CD4-positive, alpha-beta memory T cell (primary cell): ENCODE measurements around the gene AKAP8. TPM values are rescaled to one million over a fixed set of nuclear protein-coding genes. Genes with fewer than 3 reads are reported as not detected.
A peak's percentile ranks its signal among the peaks of the same experiment; 100 is the strongest.
"Not testable (repeated sequence)": the region's sequence is repeated elsewhere in the genome, so short reads cannot be mapped to it uniquely, and the experiment has no call there.

Experiments used
- CTCF ChIA-PET: fragments of 350-600 bp; sonication (Branson Sonifier 250); formaldehyde crosslinking; loops from one replicate; lab custom pipeline; 2021; ENCODE audit warnings: inconsistent platforms; ENCODE audit not compliant: partially characterized antibody; lab: Charles Lee
- POLR2A ChIA-PET: fragments of 350-600 bp; sonication (Branson Sonifier 250); formaldehyde crosslinking; loops from one replicate; lab custom pipeline; 2021; ENCODE audit not compliant: partially characterized antibody; lab: Charles Lee
- DNase-seq, 5 donors: peaks; one replicate each; pipeline versions ENCODE4 v3.0.0 to v3.0.0-alpha.2; 2020 to 2022; ENCODE audit warnings: mixed read lengths in 1 of 5
- H3K27ac ChIP-seq: one replicate; pipeline ENCODE4 v1.7.0; 2013; ENCODE audit warnings: low read depth, low read length
- H3K27me3 ChIP-seq: 2 replicates; pipeline ENCODE4 v1.7.0; 2013; ENCODE audit warnings: mild to moderate bottlenecking, low read length, moderate library complexity; ENCODE audit not compliant: insufficient read depth
- H3K36me3 ChIP-seq: 2 replicates; pipeline ENCODE4 v1.7.0; 2013; ENCODE audit warnings: mild to moderate bottlenecking, low read length, moderate library complexity; ENCODE audit not compliant: insufficient read depth
- H3K4me1 ChIP-seq: 2 replicates; pipeline ENCODE4 v1.7.0; 2013; ENCODE audit warnings: mild to moderate bottlenecking, low read length, moderate library complexity; ENCODE audit not compliant: insufficient read depth
- H3K4me3 ChIP-seq, 2 donors: one replicate each; pipeline ENCODE4 v1.7.0; 2013; ENCODE audit warnings: low read length in 2 of 2, mild to moderate bottlenecking in 1 of 2
- H3K9me3 ChIP-seq, 2 donors: one replicate each; pipeline ENCODE4 v1.7.0; 2013; ENCODE audit warnings: low read length in 2 of 2, control low read depth in 1 of 2; ENCODE audit not compliant: control insufficient read depth in 1 of 2
- H3K27ac Mint-ChIP-seq, 7 donors: one replicate each; pipeline ENCODE4 v1.8.0; 2020 to 2021; ENCODE audit warnings: mixed read lengths in 7 of 7, mild to moderate bottlenecking in 6 of 7, inconsistent platforms in 3 of 7, moderate library complexity in 3 of 7
- H3K27me3 Mint-ChIP-seq, 2 donors: one replicate each; pipeline ENCODE4 v1.8.0; 2020 to 2021; ENCODE audit warnings: mixed read lengths in 2 of 2
- H3K36me3 Mint-ChIP-seq, 2 donors: one replicate each; pipeline ENCODE4 v1.8.0; 2020 to 2021; ENCODE audit warnings: mixed read lengths in 2 of 2, inconsistent platforms in 1 of 2, mild to moderate bottlenecking in 1 of 2
- H3K4me1 Mint-ChIP-seq, 4 donors: one replicate each; pipeline ENCODE4 v1.8.0; 2020 to 2021; ENCODE audit warnings: mixed read lengths in 4 of 4, mild to moderate bottlenecking in 1 of 4
- H3K4me3 Mint-ChIP-seq, 8 donors: one replicate each; pipeline ENCODE4 v1.8.0; 2020 to 2021; ENCODE audit warnings: mixed read lengths in 8 of 8, mild to moderate bottlenecking in 7 of 8, moderate library complexity in 6 of 8, inconsistent platforms in 3 of 8
- H3K9me3 Mint-ChIP-seq, 8 donors: one replicate each; pipeline ENCODE4 v1.8.0; 2020 to 2021; ENCODE audit warnings: mixed read lengths in 8 of 8, mild to moderate bottlenecking in 5 of 8, inconsistent platforms in 3 of 8, moderate library complexity in 1 of 8
- intact Hi-C: fragments of 100-400 bp; cut with micrococcal nuclease; formaldehyde crosslinking; loops from one replicate; pipeline ENCODE4 v1.15.1; 2023
- polyA plus RNA-seq, 2 donors: library from polyadenylated mRNA; unstranded; fragments of 300-500 nt; fragmentation: Illumina TruSeq; gene quantifications; one replicate each; pipeline ENCODE4 v1.2.3, GENCODE V29; 2021
- total RNA-seq, 2 experiments: library from RNA; stranded (reverse); gene quantifications; one replicate each; pipeline ENCODE4 v1.2.3, GENCODE V29; 2021

Gene AKAP8
- total and polyA plus RNA-seq, 4 experiments from 2014 or later, result 10.8 to 71.5 (median 46.7) TPM

DNA sequence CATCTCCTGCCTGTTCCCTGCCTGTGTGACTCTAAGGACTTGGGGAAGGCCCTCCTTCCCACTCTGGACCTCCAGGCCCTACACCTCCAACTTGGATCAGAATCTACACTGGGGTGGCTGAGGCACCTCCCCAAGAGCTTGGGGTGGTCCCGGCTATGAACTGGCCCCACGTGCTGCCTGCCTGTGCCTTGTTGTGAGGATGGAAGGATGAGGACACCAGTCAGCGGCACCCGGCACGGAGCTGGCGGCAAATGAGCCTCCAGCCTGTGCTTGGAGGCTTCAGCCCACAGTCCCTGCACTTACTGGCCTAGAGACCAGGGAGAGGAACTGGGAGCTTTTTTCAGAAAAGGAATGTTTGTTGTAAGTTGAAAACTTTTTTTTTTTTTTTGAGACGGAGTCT, 8.5 kb downstream of the AKAP8 start:
- H3K27me3 Mint-ChIP-seq, result no peaks in the 10 kb centered on the region
- Histone ChIP-seq H3K27ac (no peak overlapping the region), H3K4me3 (no peak overlapping the region), H3K4me1 (peaks cover 13% of the 10 kb centered on the region), H3K27me3 (no peaks in the 10 kb centered on the region), H3K9me3 (no peaks in the 10 kb centered on the region), H3K36me3 (peaks cover 62% of the 10 kb centered on the region)
- H3K4me3 Mint-ChIP-seq, result no peak overlapping the region
- CTCF ChIA-PET, result interaction anchor here (1.3 kb wide), 1 partner anchor 35 kb away, joined by 4 read pairs; no protein-coding TSS in a partner anchor
- H3K9me3 Mint-ChIP-seq, result peaks cover 0 to 1% (median 0%) of the 10 kb centered on the region in 8 donors
- intact Hi-C loops, result no loop called here
- POLR2A ChIA-PET, result interaction anchor here (0.7 to 2.0 kb wide), 2 partner anchors 8 to 48 kb away, joined by 3 to 8 read pairs; partner anchors contain the start of gene AKAP8
- no peak overlapping the region for H3K27ac Mint-ChIP-seq
- peaks cover 5 to 22% (median 8%) of the 10 kb centered on the region in 4 donors for H3K4me1 Mint-ChIP-seq
- H3K36me3 Mint-ChIP-seq, result peaks cover 20 to 60% of the 10 kb centered on the region in 2 donors
- DNase-seq, result no peak

DNA sequence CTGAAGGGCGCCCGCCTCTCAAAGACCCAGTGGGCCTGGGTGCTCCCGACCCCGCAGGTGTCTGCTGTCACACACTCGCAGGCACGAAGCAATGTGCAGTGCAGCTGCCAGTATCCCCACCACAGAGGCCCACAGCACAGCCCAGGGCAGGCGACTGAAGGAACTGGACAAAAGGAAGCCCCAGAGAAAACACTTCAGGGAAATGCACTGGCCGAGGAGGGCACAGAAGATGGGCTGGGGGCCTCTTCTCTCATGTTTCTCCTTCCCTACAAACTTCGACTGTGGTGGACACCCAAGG, 10.0 kb downstream of the AKAP8 start:
- H3K9me3 Mint-ChIP-seq, result peaks cover 0 to 4% (median 0%) of the 10 kb centered on the region in 8 donors
- no peaks in the 10 kb centered on the region for H3K27me3 Mint-ChIP-seq
- H3K27me3 ChIP-seq, result no peaks in the 10 kb centered on the region
- DNase-seq, result no peak
- H3K36me3 ChIP-seq, result peaks cover 75% of the 10 kb centered on the region
- no peak overlapping the region for H3K27ac ChIP-seq
- no peak overlapping the region for H3K4me3 ChIP-seq
- H3K4me1 Mint-ChIP-seq, result peaks cover 2 to 13% (median 6%) of the 10 kb centered on the region in 4 donors
- no peaks in the 10 kb centered on the region for H3K9me3 ChIP-seq
- H3K36me3 Mint-ChIP-seq, result peaks cover 20 to 65% of the 10 kb centered on the region in 2 donors
- ChIA-PET CTCF (no interaction called here), POLR2A (no interaction called here)
- no peaks in the 10 kb centered on the region for H3K4me1 ChIP-seq
- H3K4me3 Mint-ChIP-seq, result no peak overlapping the region
- intact Hi-C loops, result no loop called here
- H3K27ac Mint-ChIP-seq, result no peak overlapping the region

DNA sequence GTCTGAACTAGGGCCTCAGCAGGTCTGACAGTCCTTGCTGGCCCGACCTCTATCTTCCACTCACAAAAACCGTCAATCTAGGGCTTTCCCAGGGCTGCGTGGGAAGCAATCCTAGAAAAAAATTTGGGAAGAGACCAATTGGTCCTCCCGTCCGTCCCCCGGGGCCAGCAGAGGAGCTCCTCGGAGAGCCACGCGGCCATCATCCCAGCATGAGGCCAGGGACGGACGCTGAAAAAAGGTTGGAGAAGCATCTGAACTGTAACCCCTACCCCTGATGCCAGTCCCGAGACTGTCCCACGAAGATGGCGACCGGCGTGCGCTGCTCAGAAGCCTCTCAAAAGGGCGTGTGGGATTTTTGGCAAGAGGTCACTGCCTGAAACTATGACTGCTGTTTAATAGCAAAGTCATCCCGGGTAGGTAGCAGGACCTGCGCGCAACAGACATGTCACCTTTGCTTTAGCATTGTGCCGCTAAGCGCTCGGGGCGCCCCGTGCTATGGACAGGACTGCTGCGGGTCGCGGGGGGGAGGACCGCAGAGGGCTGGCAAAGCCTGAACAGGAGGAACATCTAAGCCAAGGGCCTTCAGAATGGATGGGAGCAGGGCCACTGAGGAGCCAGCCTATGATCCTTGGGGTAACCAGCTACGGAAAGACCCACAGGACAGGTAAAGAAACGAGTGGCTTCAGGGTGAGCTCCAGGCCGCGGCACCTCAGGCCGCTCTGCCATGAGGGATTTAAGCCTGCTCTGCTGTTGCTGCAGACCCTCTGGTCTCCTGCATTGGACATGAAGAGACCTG, 10.6 kb downstream of the AKAP8 start:
- Histone ChIP-seq H3K4me3 (no peak overlapping the region), H3K27ac (no peak overlapping the region), H3K9me3 (no peaks in the 10 kb centered on the region), H3K4me1 (no peaks in the 10 kb centered on the region), H3K27me3 (no peaks in the 10 kb centered on the region), H3K36me3 (peaks cover 75% of the 10 kb centered on the region)
- POLR2A ChIA-PET, result no interaction called here
- Mint-ChIP-seq H3K27me3 (no peaks in the 10 kb centered on the region), H3K27ac (peak overlapping the region in 1 of 7 donors; percentile 25), H3K4me1 (peaks cover 2 to 10% (median 5%) of the 10 kb centered on the region in 4 donors), H3K9me3 (peaks cover 0 to 4% (median 0%) of the 10 kb centered on the region in 8 donors), H3K36me3 (peaks cover 20 to 64% of the 10 kb centered on the region in 2 donors), H3K4me3 (peak overlapping the region in 1 of 8 donors; percentile 21)
- no peak for DNase-seq
- intact Hi-C loops, result no loop called here
- CTCF ChIA-PET, result no interaction called here

DNA sequence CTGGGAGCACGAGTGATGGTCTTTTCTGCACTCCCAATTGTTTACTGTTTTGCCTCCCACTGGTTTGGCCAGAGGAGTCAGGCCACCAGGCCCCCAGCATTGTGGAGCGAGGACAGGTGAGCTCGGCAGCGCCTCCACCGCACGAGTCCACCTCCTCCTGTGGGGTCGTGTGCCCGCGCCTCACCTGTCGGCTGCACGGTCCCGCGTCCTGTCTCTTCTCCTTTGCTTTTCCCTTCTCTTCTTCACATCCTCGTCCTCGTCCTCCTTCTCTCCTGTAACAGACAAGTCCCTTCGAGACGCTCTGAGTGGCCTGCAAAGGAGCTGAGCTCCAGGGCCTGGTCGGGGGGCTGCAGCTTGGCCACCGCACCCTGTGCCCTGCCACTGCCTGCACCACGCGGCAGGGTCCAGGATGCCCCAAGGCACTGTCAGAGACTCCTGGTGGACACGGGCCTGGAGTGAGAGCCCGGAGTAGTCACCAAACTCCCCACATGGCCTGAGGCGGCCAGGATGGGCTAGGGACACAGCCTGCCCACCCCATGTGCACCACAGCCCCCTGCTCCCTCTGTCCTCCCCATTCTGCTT, 11.4 kb downstream of the AKAP8 start:
- Mint-ChIP-seq H3K9me3 (peaks cover 0 to 4% (median 0%) of the 10 kb centered on the region in 8 donors), H3K36me3 (peaks cover 25 to 60% of the 10 kb centered on the region in 2 donors), H3K27ac (no peak overlapping the region), H3K4me3 (peak overlapping the region in 1 of 8 donors; percentile 21), H3K27me3 (no peaks in the 10 kb centered on the region), H3K4me1 (peaks cover 0 to 7% (median 4%) of the 10 kb centered on the region in 4 donors)
- ChIA-PET POLR2A (no interaction called here), CTCF (no interaction called here)
- H3K27ac ChIP-seq, result no peak overlapping the region
- no peak for DNase-seq
- H3K4me3 ChIP-seq, result no peak overlapping the region
- H3K36me3 ChIP-seq, result peaks cover 71% of the 10 kb centered on the region
- intact Hi-C loops, result no loop called here
- H3K4me1 ChIP-seq, result no peaks in the 10 kb centered on the region
- no peaks in the 10 kb centered on the region for H3K9me3 ChIP-seq
- H3K27me3 ChIP-seq, result no peaks in the 10 kb centered on the region

DNA sequence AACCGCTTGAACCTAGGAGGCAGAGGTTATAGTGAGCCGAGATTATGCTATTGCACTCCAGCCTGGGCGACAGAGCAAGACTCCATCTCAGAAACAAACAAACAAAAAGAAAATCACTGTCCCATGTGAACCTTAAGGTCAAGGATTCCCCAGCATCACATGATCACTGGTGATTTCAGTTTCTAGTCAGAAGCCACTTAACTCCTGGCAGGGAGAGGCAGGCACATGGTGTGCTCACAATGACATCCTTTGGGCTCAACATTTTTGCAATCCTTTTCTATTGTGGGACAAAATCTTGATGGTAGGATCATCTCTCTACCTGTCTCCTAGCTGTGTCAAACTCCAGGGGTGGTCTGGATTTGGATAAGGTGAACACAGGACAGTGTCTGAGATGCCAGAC, 12.1 kb downstream of the AKAP8 start:
- ChIA-PET CTCF (no interaction called here), POLR2A (no interaction called here)
- H3K27ac Mint-ChIP-seq, result peak overlapping the region in 1 of 7 donors; percentile 87
- no peak overlapping the region for H3K4me3 ChIP-seq
- peaks cover 0 to 4% (median 0%) of the 10 kb centered on the region in 8 donors for H3K9me3 Mint-ChIP-seq
- intact Hi-C loops, result no loop called here
- no peak for DNase-seq
- no peak overlapping the region for H3K27ac ChIP-seq
- H3K9me3 ChIP-seq, result no peaks in the 10 kb centered on the region
- H3K36me3 Mint-ChIP-seq, result peaks cover 22 to 56% of the 10 kb centered on the region in 2 donors
- no peaks in the 10 kb centered on the region for H3K4me1 ChIP-seq
- peaks cover 66% of the 10 kb centered on the region for H3K36me3 ChIP-seq
- H3K4me3 Mint-ChIP-seq, result no peak overlapping the region
- H3K27me3 Mint-ChIP-seq, result no peaks in the 10 kb centered on the region
- H3K4me1 Mint-ChIP-seq, result peaks cover 0 to 4% (median 1%) of the 10 kb centered on the region in 4 donors
- no peaks in the 10 kb centered on the region for H3K27me3 ChIP-seq

DNA sequence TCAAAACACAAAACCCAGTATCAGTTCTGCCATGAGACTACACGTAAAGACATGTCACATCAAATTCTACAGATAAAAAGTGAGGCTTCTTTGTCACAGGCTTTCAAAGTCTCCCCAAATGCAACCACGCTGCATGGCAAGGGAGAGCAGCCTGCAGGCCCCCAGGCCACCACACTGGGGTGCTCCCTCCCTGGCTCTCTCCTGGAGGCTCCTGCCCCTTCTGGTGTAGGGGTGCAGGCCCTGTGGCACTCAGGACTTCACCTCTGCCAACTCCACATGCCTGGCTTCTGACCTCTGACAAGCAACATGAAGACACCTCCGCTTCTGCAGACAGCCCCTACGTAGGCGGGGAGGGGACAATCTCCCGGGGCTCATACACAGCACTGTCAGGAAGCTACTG, 14.3 kb downstream of the AKAP8 start:
- intact Hi-C loops, result no loop called here
- Histone ChIP-seq H3K9me3 (no peaks in the 10 kb centered on the region), H3K36me3 (peaks cover 63% of the 10 kb centered on the region), H3K4me3 (no peak overlapping the region), H3K27me3 (no peaks in the 10 kb centered on the region), H3K27ac (no peak overlapping the region), H3K4me1 (peaks cover 7% of the 10 kb centered on the region)
- CTCF ChIA-PET, result interaction anchor here (0.6 kb wide), 1 partner anchor 43 kb away, joined by 3 read pairs; no protein-coding TSS in a partner anchor
- Mint-ChIP-seq H3K36me3 (peaks cover 21 to 60% of the 10 kb centered on the region in 2 donors), H3K27ac (peak overlapping the region in 1 of 7 donors; percentile 23), H3K4me1 (peaks cover 0 to 3% (median 2%) of the 10 kb centered on the region in 4 donors), H3K4me3 (no peak overlapping the region), H3K27me3 (no peaks in the 10 kb centered on the region), H3K9me3 (peaks cover 0 to 4% (median 0%) of the 10 kb centered on the region in 8 donors)
- POLR2A ChIA-PET, result interaction anchor here (1.0 kb wide), 1 partner anchor 15 kb away, joined by 4 read pairs; the partner anchor contains the start of gene AKAP8
- DNase-seq, result no peak

DNA sequence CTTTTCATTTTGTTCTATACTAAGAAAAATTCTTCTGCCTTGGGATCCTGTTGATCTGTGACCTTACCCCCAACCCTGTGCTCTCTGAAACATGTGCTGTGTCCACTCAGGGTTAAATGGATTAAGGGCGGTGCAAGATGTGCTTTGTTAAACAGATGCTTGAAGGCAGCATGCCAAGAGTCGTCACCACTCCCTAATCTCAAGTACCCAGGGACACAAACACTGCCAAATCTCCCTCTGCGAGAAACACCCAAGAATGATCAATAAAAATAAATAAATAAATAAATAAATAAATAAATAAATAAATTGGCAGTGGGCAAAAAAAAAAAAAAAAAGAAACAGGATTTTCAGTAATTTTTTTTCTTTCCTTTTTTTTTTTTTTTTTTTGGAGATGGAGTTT, 15.8 kb downstream of the AKAP8 start:
- peaks cover 24 to 67% of the 10 kb centered on the region in 2 donors for H3K36me3 Mint-ChIP-seq
- H3K4me1 ChIP-seq, DNase-seq, H3K27me3 ChIP-seq, H3K4me3 Mint-ChIP-seq, H3K9me3 Mint-ChIP-seq, POLR2A ChIA-PET, H3K27me3 Mint-ChIP-seq, H3K4me3 ChIP-seq, H3K4me1 Mint-ChIP-seq, intact Hi-C loops, H3K9me3 ChIP-seq, CTCF ChIA-PET, H3K27ac ChIP-seq: not testable (repeated sequence)
- peaks cover 60% of the 10 kb centered on the region for H3K36me3 ChIP-seq
- H3K27ac Mint-ChIP-seq, result peak overlapping the region in 2 of 7 donors; percentile 75 to 88
